Measurements from ENCODE around the gene CLTCL1.
"Not testable (repeated sequence)": the region's sequence is repeated elsewhere in the genome, so short reads cannot be mapped to it uniquely, and the experiment has no call there.

The CLTCL1 gene

DNA sequence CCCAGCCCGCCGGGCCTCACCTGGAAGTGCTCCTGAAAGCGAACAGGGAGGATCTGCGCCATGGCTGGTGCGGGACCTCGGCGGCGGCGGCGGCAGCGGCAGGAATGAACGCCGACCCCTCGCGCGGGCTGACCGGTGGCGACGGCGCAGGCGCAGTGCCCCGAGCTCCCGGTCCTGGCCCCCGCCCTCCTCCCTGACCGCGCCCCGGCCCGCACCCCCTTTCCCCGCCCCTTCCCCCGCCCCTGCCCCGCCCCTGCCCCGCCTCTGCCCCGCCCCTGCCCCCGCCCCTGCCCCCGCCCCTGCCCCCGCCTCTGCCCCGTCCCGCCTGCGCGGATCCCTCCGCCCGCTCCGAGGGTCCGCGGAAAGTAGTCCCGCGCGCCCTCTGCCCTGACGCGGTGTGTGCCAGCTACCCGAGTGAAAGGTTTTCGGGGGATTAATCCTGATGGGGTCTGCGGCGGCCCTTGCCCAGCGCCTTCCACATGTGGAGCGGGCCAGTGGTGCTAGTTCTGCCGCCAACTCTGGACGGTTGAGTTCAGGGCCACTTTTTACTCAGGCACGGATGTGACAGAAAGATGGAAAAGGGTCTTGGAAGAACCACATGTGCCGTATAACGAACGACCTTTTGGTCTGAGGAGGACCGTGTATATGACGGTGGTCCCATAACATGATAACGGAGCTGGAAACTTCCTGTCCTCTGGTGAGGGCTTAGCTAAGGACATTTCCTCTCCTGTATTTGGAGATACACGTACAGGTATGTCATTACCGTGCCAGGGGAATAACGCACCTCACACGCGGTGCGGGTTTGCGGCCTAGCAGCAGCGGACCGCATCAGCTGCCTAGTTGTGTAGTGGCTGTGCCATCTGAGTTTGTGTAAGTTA lies at the start of gene CLTCL1:
TSS of gene CLTCL1 (minus strand) at position 140 of the 878 bp plus-strand sequence. CDS start at position 62, 78 bp downstream.
- no peak for FAIRE-seq

DNA sequence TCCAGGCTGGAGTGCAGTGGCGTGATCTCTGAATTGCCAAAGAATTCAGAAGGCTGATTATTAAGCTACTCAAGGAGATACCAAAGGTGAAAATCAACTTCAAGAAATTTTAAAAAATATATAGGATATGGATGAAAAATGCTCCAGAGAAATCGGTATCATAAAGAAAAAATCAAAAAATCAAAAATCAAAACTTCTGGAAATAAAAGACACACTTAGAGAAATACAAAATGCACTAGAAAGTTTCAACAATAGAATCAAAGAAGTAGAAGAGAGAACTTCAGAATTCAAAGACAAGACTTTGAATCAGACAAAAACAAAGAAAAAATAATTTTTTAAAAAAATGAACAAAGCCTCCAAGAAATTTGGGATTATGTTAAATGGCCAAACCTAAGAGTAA lies 45.6 kb upstream of the CLTCL1 start:
- no peak for FAIRE-seq

DNA sequence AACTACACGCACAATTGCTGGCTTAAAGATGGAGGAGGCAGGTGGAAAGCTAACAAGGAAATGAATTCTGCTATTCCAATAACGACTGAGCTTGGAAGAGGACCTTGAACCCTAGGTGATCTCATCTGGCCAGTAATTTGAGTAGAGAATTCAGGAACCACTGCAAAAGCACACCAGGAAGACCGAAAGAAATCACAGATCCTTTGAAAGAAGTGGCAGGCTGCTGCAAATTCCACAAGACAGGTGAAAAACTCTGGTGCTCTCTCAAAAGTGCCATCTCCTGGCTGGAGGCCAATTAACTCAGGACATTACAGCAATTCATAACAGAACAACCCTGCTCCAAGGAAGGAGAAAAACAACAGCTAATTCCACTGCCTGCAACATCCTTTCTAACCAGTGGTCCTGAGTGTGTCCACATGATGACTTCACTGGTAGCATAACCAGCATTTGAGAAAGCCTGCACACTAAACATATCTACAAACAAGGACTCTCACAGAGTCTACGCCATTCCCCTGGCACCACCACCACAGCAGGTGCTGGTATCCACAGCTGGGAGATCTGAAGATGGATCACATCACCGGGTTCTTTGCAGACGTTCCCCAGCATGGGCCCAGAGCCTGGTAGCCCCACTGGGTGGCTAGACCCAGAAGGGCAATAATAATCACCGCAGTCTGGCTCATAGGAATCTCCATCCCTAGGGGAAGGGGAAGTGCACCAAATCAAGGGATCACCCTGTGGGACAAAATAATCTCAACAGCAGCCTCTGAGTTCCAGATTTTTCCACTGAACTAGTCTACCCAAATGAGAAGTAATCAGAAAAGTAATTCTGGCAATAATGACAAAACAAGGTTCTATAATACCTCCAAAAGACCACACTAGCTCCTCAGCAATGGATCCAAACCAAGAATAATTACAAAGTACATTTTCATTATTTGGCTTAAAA lies 44.9 kb upstream of the CLTCL1 start:
- no peak for FAIRE-seq

DNA sequence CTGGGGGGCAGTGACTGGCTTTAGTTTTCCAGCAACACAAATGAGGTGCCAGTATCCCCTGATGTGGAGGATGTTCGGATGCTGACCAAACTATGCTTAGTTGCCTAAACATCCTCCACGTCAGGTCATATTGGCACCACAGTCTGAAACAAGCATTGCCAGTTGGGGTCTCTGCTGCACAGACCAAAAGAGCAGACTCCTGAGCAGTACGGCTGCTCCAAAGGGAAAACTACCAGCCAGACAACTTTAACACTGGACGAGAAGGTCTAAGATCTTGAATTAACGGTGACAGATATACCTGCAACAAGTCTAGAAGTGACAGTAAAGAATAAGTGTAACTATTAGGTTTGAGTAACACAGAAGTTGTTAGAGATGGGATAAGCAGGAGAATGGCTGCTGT lies 40.5 kb upstream of the CLTCL1 start:
- no peak for FAIRE-seq

DNA sequence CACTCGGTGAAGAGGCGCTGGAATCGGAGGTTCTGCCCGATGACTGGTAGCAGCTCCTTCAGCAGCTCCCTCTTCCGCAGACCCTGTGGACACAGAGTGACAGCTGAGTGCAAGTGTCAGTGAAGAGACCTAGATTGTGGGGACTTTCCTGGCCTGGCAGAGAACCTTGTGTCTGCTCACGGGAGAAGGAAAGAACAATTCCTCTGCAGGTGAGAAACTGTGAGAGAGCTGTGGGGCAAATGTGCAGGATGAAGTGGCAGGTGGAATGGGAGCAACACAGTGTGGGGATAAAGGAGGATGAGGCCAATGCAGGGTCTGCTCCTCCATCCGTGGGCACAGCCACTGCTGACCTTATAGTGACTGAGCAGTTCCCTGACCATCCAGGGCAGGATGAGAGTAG lies 40.0 kb upstream of the CLTCL1 start:
- no peak for FAIRE-seq

DNA sequence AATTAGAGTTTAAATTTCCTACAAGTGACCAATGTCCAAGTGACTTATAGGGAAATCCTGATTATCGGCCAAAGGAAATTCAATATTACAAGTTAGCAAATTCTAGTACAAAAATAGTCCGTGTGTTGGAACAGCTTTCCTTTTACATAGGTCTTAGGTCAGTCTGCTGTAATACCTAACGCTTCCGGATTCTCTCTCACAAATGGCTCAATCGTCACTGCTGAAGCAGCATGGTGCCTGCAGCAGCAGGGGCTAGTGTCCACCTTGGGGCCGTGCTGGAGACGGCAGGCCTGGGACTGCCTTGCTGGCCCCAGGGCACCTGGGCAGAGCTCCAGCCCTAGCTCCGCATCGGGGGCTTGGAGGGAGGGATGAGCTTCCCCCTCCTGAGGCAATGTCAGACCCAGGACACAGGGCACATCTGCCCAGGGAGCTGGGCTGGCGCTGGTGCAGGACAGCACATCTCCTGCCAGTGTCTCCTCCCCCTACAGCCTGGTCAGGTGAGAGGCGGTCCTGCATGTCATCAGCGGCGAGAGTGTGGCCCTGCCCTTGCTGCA lies 39.4 kb upstream of the CLTCL1 start:
- FAIRE-seq = no peak

DNA sequence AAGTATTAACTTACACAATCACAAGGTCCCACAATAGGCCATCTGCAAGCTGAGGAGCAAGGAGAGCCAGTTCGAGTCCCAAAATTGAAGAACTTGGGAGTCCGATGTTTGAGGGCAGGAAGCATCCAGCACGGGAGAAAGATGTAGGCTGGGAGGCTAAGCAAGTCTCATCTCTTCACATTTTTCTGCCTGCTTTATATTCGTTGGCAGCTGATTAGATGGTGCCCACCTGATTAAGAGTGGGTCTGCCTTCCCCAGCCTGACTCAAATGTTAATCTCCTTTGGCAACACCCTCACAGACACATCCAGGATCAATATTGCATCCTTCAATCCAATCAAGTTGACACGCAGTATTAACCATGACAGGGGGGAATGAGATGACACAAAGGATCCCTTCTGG lies 38.7 kb upstream of the CLTCL1 start:
- not testable (repeated sequence) for FAIRE-seq

DNA sequence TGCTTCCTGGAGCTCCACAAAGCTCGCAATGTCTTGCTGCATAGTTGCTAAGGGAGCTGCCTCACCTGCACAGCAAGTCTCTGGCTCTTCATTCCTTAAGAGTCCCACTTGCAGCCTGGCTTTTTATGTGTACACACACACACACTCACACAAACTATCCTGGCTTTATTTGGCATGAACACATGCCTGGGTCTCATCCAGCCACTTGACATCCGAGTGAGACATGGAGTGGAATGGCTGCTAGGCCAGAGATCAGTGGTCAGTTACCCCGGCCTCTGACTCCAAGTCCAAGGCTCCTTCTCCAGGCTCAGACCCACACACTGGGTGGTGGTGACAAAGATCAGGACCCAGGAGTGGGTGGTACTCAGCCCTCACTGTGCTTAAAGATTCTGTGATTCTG lies 37.9 kb upstream of the CLTCL1 start:
- no peak for FAIRE-seq

DNA sequence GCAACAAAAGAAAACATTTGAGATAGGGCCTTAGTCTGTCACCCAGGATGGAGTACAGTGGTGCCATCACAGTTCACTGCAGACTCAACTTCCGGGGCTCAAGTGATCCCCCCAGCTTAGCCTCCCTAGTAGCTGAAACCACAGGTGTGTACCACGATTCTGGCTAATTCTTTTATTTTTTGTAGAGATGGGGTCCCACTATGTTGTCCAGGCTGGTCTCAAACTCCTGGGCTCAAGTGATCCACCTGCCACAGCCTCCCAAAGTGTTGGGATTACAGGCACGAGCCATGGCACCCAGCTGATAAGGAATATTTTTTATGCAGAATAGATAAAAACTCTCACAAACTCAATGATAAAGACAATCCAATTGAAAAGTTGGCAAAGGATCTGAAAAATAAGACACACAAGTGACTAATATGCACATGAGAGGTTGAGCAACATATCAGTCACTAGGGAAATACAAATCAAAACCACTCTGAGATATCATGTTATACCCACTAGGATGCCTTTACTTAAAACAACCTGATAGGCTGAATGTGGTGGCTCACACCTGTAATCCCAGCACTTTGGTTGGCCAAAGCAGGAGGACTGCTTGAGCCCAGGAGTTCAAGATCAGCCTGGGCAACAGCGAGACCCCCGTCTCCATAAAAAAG lies 33.9 kb upstream of the CLTCL1 start:
- no peak for FAIRE-seq

DNA sequence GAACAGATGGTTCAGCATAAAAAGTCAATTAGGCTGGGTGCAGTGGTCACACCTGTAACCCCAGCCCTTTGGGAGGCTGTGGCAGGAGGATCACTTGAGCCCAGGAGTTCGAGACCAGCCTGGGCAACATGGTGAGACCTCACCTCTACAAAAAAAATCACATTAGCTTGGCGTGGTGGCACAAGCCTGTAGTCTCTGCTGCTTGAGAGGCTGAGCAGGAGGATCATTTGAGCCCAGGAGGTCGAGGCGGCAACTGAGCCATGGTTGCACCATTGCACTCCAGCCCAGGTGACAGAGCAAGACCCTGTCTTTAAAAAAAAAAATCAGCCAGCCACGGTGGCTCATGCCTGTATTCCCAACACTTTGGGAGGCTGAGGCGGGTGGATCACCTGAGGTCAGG lies 31.9 kb upstream of the CLTCL1 start:
- not testable (repeated sequence) for FAIRE-seq

DNA sequence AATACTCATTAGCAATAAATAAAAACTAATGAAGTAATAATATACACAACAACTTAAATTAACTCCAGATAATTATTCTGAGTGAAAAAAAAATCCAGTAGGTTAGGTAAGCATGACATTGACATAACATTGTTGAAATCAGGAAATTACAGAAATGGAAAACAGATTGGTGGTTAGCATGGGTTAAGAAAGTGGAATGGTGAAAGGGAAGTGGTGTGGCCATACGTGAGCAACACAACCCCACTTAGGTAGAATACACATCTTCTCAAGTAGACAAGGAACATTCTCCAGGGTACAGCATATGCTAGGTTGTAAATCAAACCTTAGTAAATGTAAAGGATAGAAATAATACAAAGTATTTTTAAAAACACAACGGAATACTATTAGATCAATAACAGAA lies 30.2 kb upstream of the CLTCL1 start:
- FAIRE-seq = no peak

DNA sequence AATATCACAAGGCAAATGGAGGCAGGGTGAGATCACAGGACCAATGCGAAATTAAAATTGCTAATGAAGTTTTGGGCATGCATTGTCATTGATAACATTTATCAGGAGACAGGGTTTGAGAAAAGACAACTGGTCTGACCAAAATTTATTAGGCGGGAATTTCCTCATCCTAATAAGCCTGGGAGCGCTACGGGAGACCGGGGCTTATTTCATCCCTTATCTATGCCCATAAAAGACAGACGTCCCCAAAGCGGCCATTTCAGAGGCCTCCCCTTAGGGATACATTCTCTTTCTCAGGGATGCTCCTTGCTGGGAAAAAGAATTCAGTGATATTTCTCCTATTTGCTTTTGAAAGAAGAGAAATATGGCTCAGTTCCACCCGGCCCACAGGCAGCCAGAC lies 28.6 kb upstream of the CLTCL1 start:
- not testable (repeated sequence) for FAIRE-seq

DNA sequence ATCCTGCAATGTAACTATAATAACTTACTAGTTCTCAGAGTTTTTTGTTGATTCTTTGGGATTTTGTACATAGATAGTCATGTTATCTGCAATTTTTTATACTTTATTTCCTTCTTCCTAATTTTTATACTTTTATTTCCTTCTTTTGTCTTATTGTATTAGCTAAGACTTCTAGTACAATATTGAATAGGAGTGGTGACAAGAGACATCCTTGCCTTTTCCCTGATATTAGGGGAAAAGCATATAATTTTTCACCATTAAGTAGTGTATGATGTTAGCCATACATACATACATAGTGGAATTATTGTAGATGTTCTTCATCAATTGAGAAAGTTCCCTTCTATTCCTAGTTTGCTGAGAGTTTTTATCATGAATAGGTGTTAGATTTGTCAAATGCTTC lies 27.8 kb upstream of the CLTCL1 start:
- FAIRE-seq = no peak

DNA sequence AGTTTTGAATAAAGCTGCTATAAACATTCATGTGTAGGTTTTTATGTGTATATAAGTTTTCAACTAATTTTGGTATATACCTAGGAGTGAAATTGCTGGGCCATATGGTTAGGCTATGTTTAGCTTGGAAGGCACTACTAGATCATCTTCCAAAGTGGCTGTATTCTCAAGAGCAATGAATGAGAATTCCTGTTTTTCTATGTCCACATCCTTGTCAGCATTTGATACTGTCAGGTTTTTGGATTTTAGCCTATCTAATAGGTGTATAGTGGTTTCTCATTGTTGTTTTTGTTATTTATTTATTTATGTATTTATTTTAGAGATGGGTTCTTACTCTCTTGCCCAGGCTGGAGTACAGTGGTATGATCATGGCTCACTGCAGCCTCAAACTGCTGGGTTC lies 26.3 kb upstream of the CLTCL1 start:
- FAIRE-seq = no peak

DNA sequence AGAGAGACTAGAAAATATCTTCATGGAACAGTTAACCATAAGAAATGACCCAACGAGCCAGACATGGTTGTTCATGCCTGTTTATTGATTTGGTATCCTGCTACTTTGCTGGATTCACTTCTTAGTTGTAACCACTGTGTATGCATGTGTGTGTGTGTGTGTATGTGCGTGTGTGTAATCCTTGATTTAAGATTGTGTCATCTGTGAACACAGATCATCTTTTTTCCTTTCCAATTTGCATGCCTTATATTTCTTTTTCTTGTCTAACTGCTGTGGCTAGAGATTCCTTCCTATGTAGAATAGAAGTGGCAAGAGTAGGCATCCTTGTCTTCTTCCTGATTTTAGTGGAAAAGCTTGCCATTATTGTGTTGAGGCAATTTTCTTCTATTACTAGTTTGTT lies 16.4 kb upstream of the CLTCL1 start:
- no peak for FAIRE-seq

DNA sequence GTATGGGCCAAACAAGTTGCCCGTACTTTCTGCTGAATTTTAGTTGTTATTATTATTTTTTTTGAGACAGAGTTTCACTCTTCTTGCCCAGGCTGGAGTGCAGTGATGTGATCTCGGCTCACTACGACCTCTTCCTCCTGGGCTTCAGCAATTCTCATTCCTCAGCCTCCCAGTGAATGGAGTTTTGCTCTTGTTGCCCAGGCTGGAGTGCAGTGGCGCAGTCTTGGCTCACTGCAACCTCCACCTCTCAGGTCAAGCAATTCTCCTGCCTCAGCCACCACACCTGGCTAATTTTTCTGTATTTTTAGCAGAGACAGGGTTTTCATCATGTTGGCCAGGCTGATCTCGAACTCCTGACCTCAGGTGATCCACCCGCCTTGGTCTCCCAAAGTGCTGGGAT lies 15.0 kb upstream of the CLTCL1 start:
- FAIRE-seq = not testable (repeated sequence)

DNA sequence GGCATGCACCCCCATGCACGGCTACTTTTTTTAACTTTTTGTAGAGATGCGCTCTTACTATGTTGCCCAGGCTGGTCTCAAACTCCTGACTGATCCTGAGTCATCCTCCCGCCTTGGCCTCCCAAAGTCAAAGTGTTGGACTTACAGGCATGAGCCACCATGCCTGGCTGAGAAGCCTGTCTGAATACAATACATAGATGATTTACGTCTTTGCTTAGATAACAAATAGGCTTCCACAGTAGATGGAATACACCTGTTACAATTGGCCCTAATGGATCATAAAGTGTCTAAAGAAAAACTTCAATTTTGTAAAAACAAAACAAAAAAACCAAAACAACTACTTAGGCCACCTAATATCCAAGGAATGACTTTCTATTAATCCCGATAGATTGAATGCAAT lies 13.0 kb upstream of the CLTCL1 start:
- no peak for FAIRE-seq

DNA sequence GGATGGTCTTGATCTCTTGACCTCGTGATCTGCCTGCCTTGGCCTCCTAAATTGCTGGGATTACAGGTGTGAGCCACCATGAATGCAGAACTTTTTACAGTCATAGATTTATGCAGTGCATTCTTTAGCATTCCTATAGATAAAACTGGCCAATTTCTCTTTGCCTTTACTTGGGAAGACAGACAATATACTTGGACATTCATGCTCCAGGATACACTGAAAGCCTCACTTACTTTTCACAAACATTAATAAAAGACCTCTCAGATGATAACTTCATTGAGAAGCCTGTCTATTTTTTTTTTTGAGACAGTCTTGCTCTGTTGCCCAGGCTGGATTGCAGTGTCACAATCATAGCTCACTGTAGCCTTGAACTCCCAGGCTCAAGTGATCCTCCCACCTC lies 12.3 kb upstream of the CLTCL1 start:
- no peak for FAIRE-seq

DNA sequence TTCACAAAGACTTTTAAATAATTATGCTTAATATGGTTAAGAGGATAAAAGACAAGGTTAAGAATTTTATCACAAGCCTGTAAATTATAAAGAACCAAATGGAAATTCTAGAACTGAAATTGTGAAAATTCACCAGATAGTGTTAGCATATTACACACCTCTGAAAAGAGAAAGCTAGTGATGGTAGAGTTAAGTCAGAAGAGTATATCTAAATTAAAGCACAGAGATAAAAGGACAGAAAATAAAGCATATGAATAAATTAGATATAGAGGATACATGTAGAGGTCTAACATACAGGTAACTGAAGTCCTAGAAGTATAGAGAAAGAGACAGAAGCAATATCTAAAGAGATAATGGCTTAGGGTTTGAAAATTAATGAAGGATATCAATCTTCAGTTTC lies 4.2 kb upstream of the CLTCL1 start:
- FAIRE-seq = no peak

DNA sequence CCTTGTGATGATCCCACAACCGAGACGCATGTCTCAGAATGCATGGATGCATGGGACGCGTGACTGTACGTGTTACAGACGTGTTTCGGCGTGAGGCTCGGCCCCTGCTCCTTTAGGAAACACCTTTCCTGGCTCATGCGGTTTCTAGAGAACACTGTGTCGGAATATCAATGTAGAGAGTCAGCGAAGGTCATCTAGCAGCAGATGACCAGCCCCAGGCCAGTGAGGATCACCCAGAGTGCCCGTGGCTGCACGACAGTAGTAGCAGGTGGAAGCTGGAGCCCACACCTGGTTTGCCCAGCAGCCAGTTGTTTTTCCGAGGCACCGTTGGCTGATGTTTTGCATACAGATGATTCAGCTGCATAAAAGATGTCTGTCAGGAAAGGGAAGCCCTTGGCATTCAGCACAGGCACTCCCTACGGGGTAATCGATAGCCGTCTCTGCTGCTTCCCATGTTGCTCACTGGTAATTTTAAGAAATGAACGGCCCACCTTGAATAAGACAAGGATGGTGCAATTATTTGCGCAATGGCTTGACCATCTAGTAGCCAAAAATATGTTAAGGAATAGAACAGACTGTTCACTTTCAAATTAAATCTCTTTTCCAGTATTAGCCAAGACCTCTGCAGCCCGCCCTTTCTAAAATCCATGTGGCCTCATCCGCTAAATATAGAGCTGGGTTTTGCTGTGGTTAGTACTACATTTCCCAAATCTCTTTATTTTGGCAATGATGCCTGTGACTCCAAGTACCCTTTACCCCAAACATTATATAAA lies 1.1 kb upstream of the CLTCL1 start:
- FAIRE-seq = no peak

DNA sequence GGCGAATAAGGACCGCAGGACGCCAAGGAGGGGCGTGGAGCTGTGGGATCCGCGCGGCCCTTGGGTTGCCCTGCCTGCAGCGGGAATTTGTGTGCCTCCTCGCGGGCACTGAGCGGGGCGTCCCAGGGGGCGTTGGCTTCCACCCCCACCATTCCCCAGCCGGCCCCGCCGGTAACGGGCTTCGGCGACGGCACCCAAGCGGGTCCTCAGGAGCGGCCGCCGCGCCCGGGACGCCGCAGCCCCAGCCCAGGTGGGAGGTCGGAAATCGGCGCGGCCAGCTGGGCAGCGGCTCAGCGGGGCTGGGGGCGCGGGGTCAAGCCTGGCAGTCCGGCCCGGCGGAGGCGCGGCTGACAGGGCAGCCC lies 320 bp downstream of the CLTCL1 start:
- FAIRE-seq = no peak

Data from colon (tissue), 2 donors.